HG02588 (cell line): ENCODE measurements around the gene BAZ2B.
A peak's percentile ranks its signal among the peaks of the same experiment; 100 is the strongest.

Source experiments
- ATAC-seq: cut with Tn5 transposase; IDR thresholded peaks from one replicate; pipeline ENCODE4 v1.9.1; 2021; ENCODE audit warnings: mild to moderate bottlenecking, moderate library complexity; ENCODE audit not compliant: unreplicated experiment

BAZ2B gene

GRCh38 chr2:159615367-159616285 lies 722 bp downstream of the BAZ2B start:
- peak; percentile 67 for ATAC-seq

- ATAC-seq, result no peak
Observed at GRCh38 chr2:159614534-159615366, 1.6 kb downstream of the BAZ2B start.

- no peak for ATAC-seq
Observed at GRCh38 chr2:159613651-159614285, 2.6 kb downstream of the BAZ2B start.

- no peak for ATAC-seq
Observed at GRCh38 chr2:159613091-159613490, 3.3 kb downstream of the BAZ2B start.

GRCh38 chr2:159612255-159612901 lies 4.0 kb downstream of the BAZ2B start:
- no peak for ATAC-seq

GRCh38 chr2:159609811-159610549 lies 6.4 kb downstream of the BAZ2B start:
- no peak for ATAC-seq

GRCh38 chr2:159608723-159609308 lies 7.5 kb downstream of the BAZ2B start:
- no peak for ATAC-seq

- ATAC-seq, result no peak
Observed at GRCh38 chr2:159608108-159608507, 8.2 kb downstream of the BAZ2B start.

- no peak for ATAC-seq
Observed at GRCh38 chr2:159606287-159606686, 10.1 kb downstream of the BAZ2B start.

GRCh38 chr2:159605441-159606178 lies 10.7 kb downstream of the BAZ2B start:
- ATAC-seq, result no peak

- ATAC-seq, result no peak
Observed at GRCh38 chr2:159604159-159604558, 12.2 kb downstream of the BAZ2B start.

- ATAC-seq, result no peak
Observed at GRCh38 chr2:159600752-159601151, 15.6 kb downstream of the BAZ2B start.

- ATAC-seq, result no peak
Observed at GRCh38 chr2:159595410-159596046, 20.8 kb downstream of the BAZ2B start.

- no peak for ATAC-seq
Observed at GRCh38 chr2:159592441-159592840, 23.9 kb downstream of the BAZ2B start.

- no peak for ATAC-seq
Observed at GRCh38 chr2:159591221-159591620, 25.1 kb downstream of the BAZ2B start.

- ATAC-seq, result no peak
Observed at GRCh38 chr2:159589286-159589685, 27.1 kb downstream of the BAZ2B start.

- no peak for ATAC-seq
Observed at GRCh38 chr2:159586034-159586433, 30.3 kb downstream of the BAZ2B start.

- ATAC-seq, result no peak
Observed at GRCh38 chr2:159585622-159586021, 30.7 kb downstream of the BAZ2B start.

- no peak for ATAC-seq
Observed at GRCh38 chr2:159584796-159585195, 31.6 kb downstream of the BAZ2B start.
